ENCODE results near the gene DOC2B.
"Not testable (repeated sequence)": the region's sequence is repeated elsewhere in the genome, so short reads cannot be mapped to it uniquely, and the experiment has no call there.

DOC2B gene

GRCh38 chr17:213286-214105 lies 32.0 kb upstream of the DOC2B start:
- DNase-seq (ENCODE audit: low read depth in 2 of 2): no peak

DNA sequence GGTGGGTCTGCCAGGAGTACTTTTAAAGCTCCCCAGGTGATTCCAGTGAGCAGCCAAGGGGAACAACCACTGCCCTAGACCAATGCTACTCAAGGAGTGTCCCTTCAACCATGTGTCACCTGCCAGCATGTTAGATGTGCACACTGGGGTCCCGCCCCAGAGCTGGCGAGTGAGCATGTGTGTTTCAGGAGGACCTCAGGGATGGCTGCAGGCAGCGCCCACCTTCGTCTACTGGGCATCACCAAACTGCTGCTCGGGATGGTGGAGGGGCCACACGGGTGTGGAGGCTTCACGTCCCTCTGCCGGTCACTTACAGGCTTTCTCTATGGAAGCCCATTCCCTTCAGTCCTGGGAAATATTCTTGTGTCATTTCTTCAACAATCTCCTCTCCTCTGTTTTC lies 29.0 kb upstream of the DOC2B start:
- DNase-seq (ENCODE audit: low read depth in 2 of 2): no peak

DNA sequence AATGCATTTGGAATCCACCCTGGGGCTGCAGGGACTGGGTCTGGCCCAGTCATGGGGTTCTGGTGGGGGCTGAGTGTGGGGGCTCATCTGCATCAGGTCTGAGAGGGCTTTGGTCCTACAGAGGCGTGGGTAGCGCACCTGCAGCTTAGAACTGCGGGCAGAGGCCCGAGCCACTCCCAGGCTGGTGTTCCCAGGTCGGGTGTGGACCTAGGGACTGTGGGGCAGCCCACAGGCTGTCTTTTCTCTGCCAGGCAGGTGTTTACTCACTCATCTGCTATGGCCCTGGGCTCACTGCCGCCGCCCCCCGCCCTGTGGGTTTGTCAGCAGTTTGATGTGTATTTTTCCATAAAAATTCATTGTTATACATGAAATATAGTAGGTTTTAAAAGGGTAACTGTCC lies 27.0 kb upstream of the DOC2B start:
- no peak for DNase-seq (ENCODE audit: low read depth in 2 of 2)

DNA sequence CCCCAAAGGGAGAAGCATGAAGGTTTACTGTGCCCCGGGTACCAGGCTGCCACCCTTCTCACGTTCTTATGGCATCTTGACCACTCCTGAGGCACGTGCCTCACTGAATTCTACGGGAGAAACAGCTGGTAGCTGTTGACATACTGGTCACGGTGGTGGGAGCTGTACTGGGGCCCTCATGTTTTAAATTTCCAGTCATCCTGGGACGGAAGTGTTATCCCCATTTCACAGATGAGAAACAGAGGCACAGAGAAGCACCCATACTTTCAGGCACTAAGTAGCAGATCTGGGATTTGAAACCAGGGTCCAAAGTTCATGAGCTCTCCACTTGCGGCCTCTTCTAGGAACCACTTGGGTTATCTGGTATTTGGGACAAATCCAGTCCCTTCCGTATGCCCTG lies 26.3 kb upstream of the DOC2B start:
- no peak for DNase-seq (ENCODE audit: low read depth in 2 of 2)

DNA sequence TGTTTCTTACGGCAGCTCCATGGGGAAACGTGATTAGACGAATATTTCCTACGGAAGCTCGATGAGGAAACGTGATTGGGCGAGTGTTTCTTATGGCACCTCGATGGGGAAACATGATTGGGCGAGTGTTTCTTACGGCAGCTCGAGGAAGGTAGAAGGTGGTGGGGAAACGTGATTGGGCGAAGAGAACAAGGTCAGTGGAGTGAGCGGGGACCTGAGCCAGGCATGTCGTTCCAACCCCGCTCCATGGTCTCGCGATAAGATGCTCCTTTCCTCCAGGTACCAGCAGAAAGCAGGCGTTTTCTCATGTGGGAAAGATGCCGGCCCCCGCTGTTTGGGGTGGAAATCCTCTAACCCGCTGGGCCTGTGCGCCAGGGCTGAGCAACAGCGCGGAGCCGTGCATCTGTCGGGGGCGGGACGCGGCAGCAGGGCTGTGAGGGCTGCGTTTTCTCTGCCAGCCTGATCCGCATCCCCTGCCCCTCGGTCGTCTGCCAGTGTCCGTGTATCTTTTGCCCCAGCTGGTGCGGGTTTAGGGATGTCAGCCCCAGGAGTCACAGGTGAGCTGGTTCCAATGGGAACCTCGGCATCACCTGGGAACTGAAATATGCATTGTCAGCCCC lies 25.6 kb upstream of the DOC2B start:
- DNase-seq (ENCODE audit: low read depth in 2 of 2): no peak

- not testable (repeated sequence) for DNase-seq (ENCODE audit: low read depth in 2 of 2)
Observed at GRCh38 chr17:206484-206883, 25.0 kb upstream of the DOC2B start.

DNA sequence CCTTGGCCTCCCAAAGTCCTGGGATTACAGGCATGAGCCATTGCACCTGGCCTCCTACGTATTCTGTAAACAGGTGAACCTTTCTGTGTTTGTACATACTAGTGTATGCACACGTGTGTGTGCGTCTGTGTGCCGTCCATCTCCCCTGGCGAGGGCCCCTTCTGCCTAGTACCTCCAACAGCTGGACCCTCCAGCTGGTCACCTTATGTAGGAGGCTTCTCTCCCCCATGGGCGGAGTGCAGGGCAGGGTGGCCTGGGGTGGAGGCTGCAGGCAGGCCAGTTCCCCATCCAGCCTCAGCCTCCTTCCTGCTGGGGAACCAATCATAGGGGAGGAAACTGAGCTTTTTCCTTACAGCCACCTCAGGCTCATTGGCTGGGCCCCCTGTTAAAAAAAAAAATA lies 24.4 kb upstream of the DOC2B start:
- DNase-seq (ENCODE audit: low read depth in 2 of 2): no peak

GRCh38 chr17:205148-205669 lies 23.8 kb upstream of the DOC2B start:
- DNase-seq (ENCODE audit: low read depth in 2 of 2): no peak

DNA sequence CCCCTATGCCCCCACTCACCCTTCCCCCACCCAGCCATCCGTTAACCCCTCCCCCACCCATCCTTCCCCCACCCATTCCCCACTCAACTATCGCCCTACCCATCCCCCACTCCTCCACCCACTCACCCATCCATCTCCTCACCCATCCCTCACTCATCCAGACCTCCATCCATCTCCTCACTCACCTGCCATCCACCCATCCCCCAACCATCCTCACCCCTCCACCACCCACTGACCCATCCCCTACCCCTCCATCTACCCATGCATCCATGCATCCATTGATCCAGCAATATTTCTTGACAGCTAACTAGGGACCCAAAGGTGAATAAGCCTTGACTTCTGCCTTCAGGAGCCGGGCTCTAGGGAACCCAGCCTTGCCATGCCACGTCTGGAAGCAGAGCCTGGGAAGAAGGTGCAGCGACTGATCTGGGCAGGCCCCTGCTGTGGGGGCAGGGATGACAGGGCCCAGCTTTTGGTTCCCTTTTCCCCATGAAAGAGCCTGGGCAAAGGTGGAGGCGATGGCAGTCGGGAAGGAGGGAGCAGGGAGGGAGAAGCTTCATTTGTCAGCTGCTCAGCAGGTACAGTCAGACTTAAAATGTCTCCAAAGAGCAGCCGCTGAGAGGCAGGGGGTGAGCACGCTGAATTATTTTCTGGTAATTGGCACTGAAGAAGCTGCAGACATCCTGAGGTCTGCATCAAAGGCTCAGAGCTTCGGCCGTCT lies 23.1 kb upstream of the DOC2B start:
- no peak for DNase-seq (ENCODE audit: low read depth in 2 of 2)

- no peak for DNase-seq (ENCODE audit: low read depth in 2 of 2)
Observed at GRCh38 chr17:202501-202951, 21.1 kb upstream of the DOC2B start.

- not testable (repeated sequence) for DNase-seq (ENCODE audit: low read depth in 2 of 2)
Observed at GRCh38 chr17:201736-202135, 20.3 kb upstream of the DOC2B start.

DNA sequence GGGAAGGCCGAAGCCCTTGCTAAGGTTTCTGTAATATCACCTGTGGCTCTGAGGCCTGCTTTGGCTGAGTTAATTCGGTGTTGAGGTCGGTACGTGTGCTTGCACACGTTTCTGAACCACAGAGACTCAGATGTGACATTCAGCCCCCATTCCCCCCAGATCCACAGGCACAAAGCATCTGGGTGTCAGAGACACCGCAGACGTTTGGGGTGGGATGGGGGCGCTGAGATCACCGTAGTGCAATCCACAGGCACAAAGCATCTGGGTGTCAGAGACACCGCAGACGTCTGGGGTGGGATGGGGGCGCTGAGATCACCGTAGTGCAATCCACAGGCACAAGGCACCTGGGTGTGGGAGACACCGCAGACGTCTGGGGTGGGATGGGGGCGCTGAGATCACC lies 19.8 kb upstream of the DOC2B start:
- not testable (repeated sequence) for DNase-seq (ENCODE audit: low read depth in 2 of 2)

DNA sequence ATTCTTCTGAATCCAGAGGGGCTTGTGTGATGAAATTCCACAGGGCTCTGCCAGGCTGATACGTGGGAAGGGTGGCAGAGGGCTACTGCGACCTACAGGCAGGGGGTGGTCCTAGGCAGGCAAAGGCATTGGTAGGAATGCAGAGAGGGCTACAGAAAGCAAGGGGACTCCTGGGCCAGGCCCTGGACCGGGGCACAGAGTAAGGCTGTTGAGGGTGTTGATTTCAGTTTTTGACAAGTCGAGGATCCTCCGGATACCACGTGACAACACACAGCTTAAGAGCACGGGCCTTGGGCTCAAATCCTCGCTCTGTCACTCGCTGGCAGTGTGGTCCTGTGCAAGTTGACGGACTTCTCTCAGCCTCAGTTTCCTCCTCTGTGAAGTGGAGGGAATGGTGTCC lies 19.1 kb upstream of the DOC2B start:
- no peak for DNase-seq (ENCODE audit: low read depth in 2 of 2)

- no peak for DNase-seq (ENCODE audit: low read depth in 2 of 2)
Observed at GRCh38 chr17:199806-200545, 18.5 kb upstream of the DOC2B start.

GRCh38 chr17:199191-199604 lies 17.7 kb upstream of the DOC2B start:
- no peak for DNase-seq (ENCODE audit: low read depth in 2 of 2)

DNA sequence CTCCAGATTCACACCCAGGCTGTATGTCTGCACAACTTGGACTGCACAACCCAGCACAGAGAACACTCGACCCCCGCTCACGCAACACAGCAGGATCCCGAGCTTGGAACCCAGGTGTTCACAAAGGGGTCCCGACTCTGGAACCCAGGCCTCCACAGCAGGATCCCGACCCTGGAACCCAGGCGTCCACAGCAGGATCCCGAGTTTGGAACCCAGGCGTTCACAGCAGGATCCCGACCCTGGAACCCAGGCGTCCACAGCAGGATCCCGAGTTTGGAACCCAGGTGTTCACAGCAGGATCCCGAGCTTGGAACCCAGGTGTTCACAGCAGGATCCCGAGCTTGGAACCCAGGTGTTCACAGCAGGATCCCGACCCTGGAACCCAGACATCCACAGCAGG lies 16.8 kb upstream of the DOC2B start:
- DNase-seq (ENCODE audit: low read depth in 2 of 2): not testable (repeated sequence)

DNA sequence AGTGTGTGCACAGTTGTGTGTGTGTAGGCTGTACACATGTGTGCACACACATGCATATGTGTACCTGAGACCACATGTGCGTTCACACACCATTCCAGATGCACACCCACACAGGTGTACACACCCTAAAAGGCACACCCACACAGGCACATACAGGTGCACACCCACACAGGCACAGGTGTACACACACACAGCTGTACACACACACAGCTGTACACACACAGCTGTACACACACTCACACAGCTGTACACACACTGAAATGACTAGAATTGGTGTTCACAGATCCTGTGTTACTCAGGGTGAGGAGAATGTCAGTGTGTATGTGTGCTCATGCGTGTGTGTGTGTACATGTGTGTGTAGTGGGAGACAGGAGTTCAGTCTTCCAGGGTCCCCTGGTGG lies 15.9 kb upstream of the DOC2B start:
- DNase-seq (ENCODE audit: low read depth in 2 of 2): no peak

GRCh38 chr17:194828-195602 lies 13.6 kb upstream of the DOC2B start:
- no peak for DNase-seq (ENCODE audit: low read depth in 2 of 2)

- DNase-seq (ENCODE audit: low read depth in 2 of 2): no peak
Observed at GRCh38 chr17:193841-194806, 12.7 kb upstream of the DOC2B start.

GRCh38 chr17:193426-193810 lies 12.0 kb upstream of the DOC2B start:
- no peak for DNase-seq (ENCODE audit: low read depth in 2 of 2)

Measured in stimulated activated CD4-positive, alpha-beta T cell treated with anti-CD3 and anti-CD28 coated beads, Interleukin-4, amount 100 ng/mL, for 48 hours (primary cell).